IPS-18c (cell line): ENCODE measurements around the gene NISCH.
A peak's percentile ranks its signal among the peaks of the same experiment; 100 is the strongest.
"Not testable (repeated sequence)": the region's sequence is repeated elsewhere in the genome, so short reads cannot be mapped to it uniquely, and the experiment has no call there.

Experiments used
- H3K4me3 ChIP-seq: 2 replicates; pipeline ENCODE4 v1.7.0; 2013; ENCODE audit warnings: low read depth, mild to moderate bottlenecking, low read length, moderate library complexity; ENCODE audit not compliant: insufficient read depth
- H3K9me3 ChIP-seq: one replicate; pipeline ENCODE4 v1.6.1; 2013; ENCODE audit warnings: mild to moderate bottlenecking, low read length, moderate library complexity; ENCODE audit not compliant: control insufficient read depth, insufficient read depth

Gene NISCH

DNA sequence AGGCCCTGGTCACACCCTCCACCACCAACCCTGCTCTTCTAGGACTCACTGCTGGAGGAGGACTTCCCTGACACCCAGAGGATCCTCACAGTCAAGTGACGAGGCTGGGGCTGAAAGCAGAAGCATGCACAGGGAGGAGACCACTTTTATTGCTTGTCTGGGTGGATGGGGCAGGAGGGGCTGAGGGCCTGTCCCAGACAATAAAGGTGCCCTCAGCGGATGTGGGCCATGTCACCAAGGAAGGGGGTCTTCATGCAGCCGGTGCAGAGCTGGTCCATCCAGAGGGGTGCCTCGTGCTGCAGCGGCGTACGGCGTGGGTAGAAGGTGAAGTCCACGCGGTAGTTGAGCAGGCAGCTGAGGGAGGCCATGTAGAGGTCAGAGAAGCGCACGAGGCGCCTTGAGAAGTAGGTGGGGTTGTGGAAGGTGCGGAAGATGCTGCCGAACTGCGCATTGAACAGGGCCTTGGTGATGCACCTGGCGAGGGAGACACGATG, 68.9 kb downstream of the NISCH start:
- H3K4me3 ChIP-seq = no peak overlapping the region
- no peaks in the 10 kb centered on the region for H3K9me3 ChIP-seq

DNA sequence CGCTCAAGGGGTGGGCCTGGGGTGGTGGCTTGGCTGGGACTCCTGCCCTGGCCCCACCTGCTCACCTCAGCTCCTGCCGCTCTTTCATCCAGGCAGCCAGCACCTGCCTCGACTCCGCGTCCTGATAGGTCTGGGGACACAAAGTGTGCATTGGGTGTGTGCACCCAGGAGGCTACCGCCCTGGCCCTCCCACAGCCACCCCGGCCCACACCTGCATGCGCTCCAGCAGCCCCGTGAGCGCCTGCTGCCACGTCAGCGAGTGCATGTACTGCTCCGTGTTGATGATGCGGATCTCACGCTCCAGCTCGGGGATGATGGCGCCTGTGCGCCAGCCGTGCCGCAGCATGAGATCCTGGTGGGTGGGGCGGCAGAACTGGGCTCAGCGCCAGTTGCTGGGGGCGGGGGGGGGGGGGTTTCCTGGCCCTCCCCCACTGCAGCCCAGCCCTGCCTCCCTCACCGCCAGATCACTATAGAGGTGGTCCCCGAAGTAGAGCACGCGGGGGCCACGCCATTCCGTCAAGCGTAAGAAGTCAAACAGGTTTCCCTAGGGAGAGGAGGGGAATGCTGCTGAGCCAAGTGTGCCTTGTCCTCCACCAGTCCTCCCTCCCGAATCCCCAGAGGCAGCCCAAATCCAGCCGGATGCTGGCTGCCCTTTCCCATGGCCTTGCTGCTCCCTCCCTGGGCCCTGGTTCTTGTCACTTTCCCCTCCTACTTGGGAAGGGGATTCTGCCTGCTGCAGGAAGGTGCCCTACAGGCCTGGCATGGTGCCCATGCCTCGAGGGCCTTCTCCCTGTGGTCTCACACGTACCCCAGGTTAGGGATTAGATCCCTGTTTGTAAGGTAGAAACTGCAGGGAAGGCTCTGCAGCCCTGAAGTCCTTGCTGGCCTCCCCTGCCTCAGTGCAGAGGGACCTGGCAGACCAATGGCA, 69.6 kb downstream of the NISCH start:
- Histone ChIP-seq H3K9me3 (no peaks in the 10 kb centered on the region), H3K4me3 (no peak overlapping the region)

DNA sequence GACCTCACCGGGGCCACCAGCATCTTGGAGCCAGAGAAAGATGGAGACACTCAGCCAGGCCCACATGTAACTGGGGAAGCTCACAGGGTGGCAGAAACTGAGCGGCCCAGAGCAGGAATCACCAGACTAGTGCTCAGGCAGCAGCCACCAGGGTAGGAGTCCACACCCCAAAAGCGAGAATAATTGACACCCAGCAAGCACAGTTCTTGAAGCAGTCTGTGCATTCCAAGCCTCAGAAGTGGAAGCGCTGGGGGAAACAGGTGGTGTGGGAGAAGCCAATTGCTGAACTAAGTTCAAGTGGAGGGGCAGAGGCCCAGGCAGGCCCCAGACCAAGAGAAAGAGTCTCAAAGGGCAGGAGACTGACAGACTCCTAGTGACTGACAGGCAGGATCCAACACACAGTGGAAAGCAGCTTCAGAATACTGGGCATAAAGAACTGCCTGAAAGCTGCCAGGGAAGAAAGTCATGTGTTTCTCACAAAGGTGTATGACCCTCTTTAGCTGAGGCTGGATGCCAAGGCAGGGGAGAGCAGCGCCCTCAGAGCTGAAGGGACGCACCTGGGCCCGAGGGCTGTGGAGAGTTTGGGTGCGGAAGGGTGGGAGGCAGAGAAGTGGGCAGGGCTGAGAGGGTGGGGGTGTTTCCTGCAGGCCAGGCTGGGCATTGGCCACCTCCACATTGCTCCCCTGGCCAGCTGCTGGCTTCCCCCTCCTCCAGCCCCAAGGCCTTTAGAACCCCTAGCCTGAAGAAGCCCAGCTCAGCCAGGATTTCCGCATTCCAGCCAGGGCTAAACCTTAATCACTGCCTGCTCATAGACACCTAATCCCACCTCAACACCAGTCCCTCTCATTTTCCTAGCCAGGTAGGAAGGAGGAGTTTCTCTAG, 70.5 kb downstream of the NISCH start:
- no peaks in the 10 kb centered on the region for H3K9me3 ChIP-seq
- no peak overlapping the region for H3K4me3 ChIP-seq

DNA sequence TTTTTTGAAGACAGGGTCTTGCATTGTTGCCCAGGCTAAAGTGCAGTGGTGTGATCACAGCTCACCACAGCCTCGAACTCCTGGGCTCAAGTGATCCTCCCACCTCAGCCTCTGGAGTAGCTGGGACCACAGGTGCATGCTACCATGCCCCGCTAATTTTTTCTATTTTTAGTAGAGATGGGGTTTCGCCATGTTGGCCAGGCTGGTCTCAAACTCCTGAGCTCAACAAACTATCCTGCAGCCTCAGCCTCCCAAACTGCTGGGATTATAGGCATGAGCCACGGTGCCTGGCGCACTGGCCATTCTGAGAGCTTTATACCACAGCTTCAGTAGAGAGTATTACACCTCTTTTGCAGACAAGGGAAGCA, 71.3 kb downstream of the NISCH start:
- not testable (repeated sequence) for H3K4me3 ChIP-seq, H3K9me3 ChIP-seq

DNA sequence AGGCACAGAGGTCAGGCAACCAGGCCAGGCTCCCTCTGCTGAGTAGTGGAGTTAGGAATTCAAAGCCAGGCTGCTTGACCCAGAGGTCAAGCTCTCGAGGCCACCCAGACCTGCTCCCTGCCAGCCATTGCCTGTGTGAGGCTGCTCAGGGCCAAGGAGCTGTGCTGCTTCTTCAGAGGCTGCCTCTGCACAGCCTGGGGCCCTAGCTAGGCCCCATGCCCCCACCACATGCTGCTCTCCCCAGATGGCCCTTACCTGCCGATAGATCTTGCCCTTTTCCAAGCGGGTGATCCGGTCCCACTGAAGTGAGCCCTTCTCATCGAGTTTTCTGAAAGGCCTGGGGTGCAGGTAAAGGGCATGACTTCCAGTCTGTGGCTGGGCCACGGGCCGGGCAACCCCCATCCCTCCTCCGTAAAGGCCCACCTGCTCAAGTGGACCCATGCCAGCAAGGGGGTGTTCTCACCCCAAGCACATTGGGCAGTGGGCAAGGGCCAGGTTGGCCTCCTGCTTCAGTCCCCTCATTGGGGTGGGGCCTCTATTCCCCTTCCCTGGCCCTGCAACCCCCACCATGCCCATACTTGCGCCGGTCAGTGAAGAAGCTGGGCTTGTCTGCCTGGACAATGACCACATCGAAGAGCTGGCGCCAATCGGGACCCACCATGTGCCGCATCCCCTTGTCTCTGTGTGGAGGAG, 71.8 kb downstream of the NISCH start:
- no peak overlapping the region for H3K4me3 ChIP-seq
- H3K9me3 ChIP-seq = no peaks in the 10 kb centered on the region

DNA sequence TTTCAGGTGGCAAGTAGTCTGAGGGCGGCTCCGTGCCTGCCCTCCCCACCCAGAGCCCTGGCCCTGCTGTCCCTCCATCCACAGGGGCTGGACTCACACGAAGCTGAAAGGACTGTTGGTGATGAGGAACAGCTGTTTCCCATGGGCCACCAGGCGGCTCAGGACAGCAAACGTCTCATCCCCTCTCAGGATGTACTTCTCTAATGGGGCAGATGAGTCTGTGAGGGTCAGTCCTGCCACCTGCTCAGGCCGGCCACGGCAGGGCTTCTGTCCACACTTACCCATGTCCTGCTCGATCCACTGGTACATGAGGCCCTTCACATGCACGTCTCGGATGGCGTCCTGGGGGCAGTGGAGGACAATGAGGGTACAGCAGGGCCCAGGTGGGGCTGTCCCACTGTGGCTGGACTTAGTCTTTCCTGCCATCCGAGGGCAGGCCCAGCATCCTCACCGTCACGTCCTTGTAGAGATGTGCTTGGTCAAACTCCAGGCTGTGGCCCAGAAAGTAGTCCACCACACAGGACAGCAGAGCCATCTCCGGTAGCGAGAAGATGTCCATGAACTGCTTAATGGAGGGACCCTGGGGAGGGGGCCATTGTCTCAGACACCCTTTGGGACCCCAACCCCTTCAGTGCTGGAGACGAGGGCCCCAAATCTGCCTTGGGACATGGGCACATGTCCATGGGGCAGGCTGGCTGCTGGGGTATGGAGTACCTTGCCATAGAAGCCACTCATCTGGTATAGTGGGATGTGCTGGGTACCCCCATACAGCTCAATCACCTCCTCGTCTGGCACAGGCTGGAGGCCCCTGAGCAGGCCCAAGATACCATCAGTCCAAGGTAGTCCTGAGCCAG, 72.6 kb downstream of the NISCH start:
- no peaks in the 10 kb centered on the region for H3K9me3 ChIP-seq
- H3K4me3 ChIP-seq = no peak overlapping the region

DNA sequence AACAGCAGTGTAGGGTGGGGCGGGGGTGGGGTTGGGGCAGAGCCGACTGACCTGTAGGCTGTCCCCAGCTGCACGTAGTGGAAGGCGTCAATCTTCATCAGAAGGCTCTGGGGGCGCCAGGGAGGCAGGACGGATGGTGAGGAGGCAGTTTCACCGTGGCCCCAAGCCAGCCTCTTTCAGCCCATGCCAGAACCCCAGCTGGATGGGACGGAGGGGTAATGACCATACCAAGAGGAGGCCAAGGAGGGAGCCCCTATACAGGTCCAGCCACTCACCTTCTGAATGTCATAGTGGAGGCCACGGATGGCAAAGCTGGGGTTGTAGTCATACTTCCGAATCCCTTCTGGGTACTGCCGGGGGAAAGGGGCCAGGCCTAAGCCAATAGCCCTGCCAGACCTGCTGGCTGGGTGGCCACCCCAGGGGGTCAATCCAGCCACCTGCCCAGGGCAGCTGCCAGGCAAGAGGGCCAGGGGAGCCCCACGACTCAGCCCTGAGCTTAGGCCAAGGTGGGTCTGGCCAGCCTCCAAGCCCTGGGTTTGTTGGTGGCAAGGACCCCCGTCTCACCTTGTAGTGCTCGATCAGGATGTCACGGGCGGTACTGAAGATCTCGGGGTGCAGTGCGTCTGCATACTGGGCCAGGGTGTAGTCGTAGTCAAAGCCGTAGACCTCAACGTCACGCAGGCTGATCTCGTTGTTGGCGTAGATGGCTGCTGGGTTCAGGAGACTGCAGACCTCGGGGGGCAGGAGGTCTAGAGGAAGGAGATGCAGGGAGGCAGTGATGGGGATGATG, 73.4 kb downstream of the NISCH start:
- H3K9me3 ChIP-seq = no peaks in the 10 kb centered on the region
- no peak overlapping the region for H3K4me3 ChIP-seq

DNA sequence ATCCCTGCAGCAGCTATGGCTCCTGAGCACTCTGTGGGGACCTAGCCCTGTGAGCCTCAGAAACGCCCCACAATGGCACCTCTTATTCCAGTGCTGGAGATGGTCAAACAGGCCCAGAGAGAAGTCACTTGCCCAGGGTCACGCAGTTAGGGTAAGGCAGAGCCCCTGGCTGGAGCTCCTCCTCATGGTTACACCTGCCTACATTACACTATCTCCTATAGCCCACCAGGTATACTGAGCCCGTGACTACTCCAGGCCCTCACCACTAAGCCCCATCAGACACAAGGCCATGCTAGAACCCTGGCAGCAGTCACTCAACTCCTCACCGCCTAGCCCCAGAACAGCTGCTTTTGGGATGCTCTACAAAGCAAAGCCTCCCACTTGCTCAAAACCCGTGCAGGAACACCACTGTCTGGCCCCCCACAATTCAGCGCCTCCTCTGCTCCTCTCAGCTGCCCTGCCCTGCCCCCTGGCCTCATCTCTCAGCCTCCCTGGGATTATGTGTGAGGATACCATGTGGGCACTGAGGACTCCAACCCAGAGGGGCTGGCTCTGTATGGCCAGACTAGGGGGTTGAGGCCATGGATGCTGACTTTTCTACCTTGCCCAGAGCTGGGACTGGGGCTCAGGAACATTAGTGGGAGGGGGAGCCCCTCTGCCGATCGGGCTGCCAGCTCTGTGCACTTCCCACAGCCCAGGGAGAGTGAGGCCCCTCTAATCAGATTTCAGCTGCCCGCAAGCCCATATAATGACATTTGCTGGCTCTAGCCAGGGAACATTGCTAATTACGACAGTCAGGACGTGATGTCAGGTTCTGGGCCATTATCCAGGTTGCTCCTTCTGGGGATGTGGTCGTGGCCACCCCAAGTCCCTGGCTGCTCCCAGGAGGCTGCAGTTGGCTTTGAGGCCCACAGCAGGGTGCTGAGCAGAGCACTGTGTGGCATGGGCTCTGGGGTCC, 74.3 kb downstream of the NISCH start:
- Histone ChIP-seq H3K4me3 (no peak overlapping the region), H3K9me3 (no peaks in the 10 kb centered on the region)

DNA sequence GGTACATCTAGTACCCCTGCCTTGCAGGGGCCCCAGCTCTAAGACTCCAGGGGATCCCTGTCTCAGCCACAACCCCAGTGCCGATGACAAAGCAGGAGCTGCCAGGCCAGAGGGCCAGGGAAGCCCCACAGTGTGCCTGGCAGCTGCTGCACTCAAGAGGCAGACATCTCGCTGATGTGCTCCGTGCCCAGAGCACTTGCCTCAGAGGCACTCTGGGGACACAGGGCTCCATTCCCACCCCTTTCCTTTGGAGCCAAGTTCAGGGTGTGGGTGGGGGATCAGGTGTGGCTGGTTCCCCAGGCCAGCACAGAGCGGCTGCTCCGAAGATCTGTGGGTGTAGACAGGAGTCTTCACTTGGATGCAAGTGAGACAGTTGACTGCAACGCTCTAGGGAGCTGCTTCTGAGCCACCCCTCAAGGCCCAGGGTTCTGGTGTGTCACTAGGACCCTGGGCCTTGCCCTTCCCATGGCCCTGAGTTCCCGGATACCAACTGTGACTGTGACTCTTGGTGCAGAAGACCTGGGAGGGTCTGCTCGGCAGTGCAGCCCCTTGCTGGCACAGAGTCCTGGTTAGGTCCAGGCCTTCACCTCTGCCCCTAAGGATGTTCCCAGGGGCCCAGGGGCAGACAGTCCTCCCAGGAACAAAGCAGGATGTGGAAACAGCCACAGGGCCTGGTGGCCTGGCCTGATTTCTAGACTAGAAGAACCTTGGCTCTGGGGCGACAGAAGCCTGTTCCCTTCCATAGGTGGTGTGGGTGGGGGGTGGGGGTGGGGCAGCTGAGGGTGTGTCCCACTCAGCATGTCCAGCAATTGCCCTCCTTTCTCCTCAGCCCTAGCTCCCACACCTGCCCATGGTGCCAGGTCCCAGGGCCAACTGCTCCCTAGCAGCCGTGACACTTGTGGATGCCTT, 75.8 kb downstream of the NISCH start:
- H3K4me3 ChIP-seq = peak overlapping the region; percentile 83; the same call in 1 of the 2 replicates

DNA sequence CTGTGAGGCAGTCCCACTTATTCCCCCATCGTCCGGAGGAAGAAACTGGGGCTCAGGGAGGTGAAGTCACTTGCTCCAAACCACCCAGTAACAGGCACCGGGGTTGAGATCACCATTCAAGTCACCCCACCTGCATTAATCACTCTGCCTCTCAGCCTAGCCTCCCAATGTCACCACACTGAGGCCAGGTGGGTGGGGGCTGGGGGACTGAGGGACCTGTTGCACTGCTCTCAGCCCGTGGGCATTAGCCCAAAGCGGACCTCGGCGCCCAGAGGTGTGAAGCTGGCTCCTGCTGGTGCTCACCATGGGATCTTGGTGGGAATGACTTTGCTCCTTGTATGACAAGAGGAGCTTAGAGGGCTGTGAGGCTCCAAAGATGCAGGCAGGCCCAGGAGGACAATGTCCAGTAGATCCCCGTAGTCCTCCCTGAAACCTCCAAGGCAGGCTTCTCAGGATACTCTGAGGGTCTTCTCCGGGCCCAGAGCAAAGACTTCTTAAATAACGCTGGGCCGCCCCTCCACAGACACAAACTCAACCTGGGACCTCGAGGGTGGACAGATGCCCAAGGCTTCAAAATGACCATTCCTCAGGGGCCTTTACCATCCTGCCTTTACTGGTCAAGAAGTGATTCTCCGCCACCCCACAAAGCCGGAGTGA, 76.6 kb downstream of the NISCH start:
- Histone ChIP-seq H3K9me3 (no peaks in the 10 kb centered on the region), H3K4me3 (peak overlapping the region; percentile 83)

More for the DNA sequence above, 75.8 kb downstream of the NISCH start:
- no peaks in the 10 kb centered on the region for H3K9me3 ChIP-seq

DNA sequence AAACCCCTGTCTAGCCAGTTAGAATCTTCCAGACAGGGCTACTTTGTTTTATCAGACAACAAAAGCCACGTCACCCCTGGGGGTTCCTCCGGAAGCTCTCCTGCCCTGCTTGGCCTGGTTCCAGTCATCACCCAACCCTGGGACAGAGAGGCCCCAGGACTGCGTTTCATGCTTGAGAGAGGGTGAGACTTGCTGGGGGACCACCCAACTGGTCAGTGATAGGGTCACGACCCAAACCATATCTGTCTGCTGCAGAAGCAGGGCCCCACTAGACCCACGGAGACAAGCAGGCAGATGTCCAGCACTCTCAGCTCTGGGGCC, 77.1 kb downstream of the NISCH start:
- Histone ChIP-seq H3K9me3 (no peaks in the 10 kb centered on the region), H3K4me3 (peak overlapping the region; percentile 83)

DNA sequence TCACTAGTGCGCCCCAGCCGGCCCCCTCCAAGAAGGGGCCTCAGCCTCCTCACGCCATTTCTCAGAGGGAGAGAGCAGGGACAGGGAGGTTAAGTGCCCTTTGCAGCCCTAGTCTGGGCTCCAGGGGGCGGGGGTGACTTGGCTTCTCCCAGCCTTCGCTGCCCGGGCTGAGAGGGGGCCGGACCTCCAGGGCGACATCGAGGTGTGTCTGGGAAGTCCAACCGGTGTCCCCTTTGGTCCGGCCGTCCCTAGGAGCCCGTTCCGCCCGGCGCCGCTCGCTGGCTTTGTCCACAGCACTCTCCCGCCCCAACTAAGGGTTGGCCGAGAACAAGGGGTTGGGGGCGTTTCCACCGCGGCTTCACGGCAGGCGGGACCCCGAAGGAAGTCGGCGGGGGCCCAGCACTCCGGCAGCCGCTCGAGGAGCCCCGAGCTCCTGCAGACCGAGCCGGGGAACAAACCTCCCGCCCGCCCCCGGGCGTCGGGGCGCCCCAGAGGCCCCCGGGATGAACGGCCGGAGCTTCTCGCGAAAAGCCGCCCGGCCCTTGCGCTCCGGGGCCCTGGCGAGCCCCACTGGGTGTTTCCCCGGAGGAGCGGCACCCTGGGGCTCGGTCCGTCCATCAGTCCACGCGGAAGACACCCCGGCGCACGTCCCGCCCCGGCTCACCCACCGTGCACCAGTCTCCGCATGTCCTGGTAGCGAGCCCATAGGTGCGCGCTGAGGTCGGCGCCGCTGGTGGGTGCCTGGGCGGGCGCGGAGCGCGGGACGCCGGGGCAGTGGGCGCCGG, 77.6 kb downstream of the NISCH start:
- H3K4me3 ChIP-seq = peak overlapping the region; percentile 83

DNA sequence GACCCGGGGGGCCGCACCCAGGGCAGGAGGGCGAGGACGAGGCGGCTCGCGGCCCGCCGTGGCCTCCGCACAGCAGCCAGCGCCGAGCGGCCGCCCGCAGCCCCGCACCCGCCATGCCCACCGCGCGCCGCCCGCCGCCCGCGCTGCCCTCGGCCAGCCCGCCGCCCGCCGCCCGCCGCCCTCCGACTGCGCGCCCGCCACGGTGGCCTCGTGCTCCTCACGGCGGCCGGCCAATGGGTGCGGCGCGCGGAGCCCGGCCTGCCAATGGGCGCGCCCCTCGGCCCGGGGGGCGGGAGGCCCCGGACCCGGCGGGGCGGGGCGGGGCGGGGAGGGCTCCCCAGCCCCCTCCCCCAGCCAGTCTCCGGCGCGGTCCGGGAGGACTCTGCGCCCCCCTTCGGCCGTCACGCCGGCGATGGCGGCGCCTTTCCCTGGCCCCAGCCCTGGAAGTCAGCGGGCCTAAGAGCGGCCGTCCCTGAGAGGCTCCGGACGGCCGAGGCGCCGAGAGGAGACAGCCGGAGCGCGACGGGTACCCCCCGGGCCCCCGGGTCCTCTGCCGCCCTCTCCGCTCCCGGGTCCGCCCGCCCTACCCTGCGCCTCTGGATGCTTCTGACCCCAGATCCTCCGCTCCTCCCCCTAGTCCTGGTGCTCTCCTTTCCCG, 78.3 kb downstream of the NISCH start, which contains the start of gene NT5DC2:
Gene NT5DC2, minus strand, starts transcription at position 235 of the 658 bp plus-strand sequence. Its CDS starts 120 bp downstream, at position 115.
- H3K9me3 ChIP-seq = no peaks in the 10 kb centered on the region
- peak within 1 kb of the TSS; percentile 83 for H3K4me3 ChIP-seq

More for the DNA sequence above, 77.6 kb downstream of the NISCH start:
- no peaks in the 10 kb centered on the region for H3K9me3 ChIP-seq
